ENCODE results near the gene FAM163B.

The FAM163B gene

GRCh38 chr9:133561976-133562554 lies 47.1 kb downstream of the FAM163B start:
- ATAC-seq, result no peak
- no peak for TF ChIP-seq TCF4 (CRISPR knock-in tag; IDR thresholded peaks at IDR 0.05; ENCODE audit: borderline replicate concordance)
- TF ChIP-seq CREB5 (CRISPR knock-in tag; IDR thresholded peaks at IDR 0.05; ENCODE audit: low read depth), result no peak
- no peak for TF ChIP-seq ISL1 (CRISPR knock-in tag; IDR thresholded peaks at IDR 0.05)
- TF ChIP-seq TSHZ2 (CRISPR knock-in tag; IDR thresholded peaks at IDR 0.05), result no peak
- no peak for TF ChIP-seq ZNF70 (CRISPR knock-in tag; IDR thresholded peaks at IDR 0.05)
- TF ChIP-seq SNAI2 (CRISPR knock-in tag; IDR thresholded peaks at IDR 0.05), result no peak
- TF ChIP-seq ZNF565 (CRISPR knock-in tag; conservative IDR thresholded peaks at IDR 0.05; ENCODE audit: low read depth), result no peak
- no peak for TF ChIP-seq CSDC2 (CRISPR knock-in tag; IDR thresholded peaks at IDR 0.05)
- TF ChIP-seq ZFP3 (CRISPR knock-in tag; IDR thresholded peaks at IDR 0.05), result no peak
- TF ChIP-seq ZC3H10 (CRISPR knock-in tag; IDR thresholded peaks at IDR 0.05), result no peak
- no peak for TF ChIP-seq BACH2 (CRISPR knock-in tag; IDR thresholded peaks at IDR 0.05; ENCODE audit: borderline replicate concordance)
- no peak for TF ChIP-seq OSR1 (CRISPR knock-in tag; IDR thresholded peaks at IDR 0.05)
- TF ChIP-seq PPARA (CRISPR knock-in tag; IDR thresholded peaks at IDR 0.05; ENCODE audit: borderline replicate concordance), result no peak
- no peak for TF ChIP-seq PATZ1 (CRISPR knock-in tag; IDR thresholded peaks at IDR 0.05; ENCODE audit: borderline replicate concordance)
- TF ChIP-seq ZFP30 (CRISPR knock-in tag; IDR thresholded peaks at IDR 0.05), result no peak
- no peak for TF ChIP-seq ZNF8 (CRISPR knock-in tag; IDR thresholded peaks at IDR 0.05)
- TF ChIP-seq ARNTL (CRISPR knock-in tag; IDR thresholded peaks at IDR 0.05; ENCODE audit: borderline replicate concordance, low read depth), result no peak

GRCh38 chr9:133560944-133561343 lies 48.2 kb downstream of the FAM163B start:
- TF ChIP-seq ESRRG (CRISPR knock-in tag; IDR thresholded peaks at IDR 0.05) (no peak), ZNF565 (CRISPR knock-in tag; conservative IDR thresholded peaks at IDR 0.05; ENCODE audit: low read depth) (no peak), PATZ1 (CRISPR knock-in tag; IDR thresholded peaks at IDR 0.05; ENCODE audit: borderline replicate concordance) (no peak), ZFP30 (CRISPR knock-in tag; IDR thresholded peaks at IDR 0.05) (no peak), POU6F1 (CRISPR knock-in tag; IDR thresholded peaks at IDR 0.05; ENCODE audit: borderline replicate concordance, low read depth) (no peak), ISL1 (CRISPR knock-in tag; IDR thresholded peaks at IDR 0.05) (no peak), BACH2 (CRISPR knock-in tag; IDR thresholded peaks at IDR 0.05; ENCODE audit: borderline replicate concordance) (no peak), CREB5 (CRISPR knock-in tag; IDR thresholded peaks at IDR 0.05; ENCODE audit: low read depth) (no peak), TCF4 (CRISPR knock-in tag; IDR thresholded peaks at IDR 0.05; ENCODE audit: borderline replicate concordance) (no peak), CSRNP3 (CRISPR knock-in tag; IDR thresholded peaks at IDR 0.05) (no peak)
- ATAC-seq, result no peak
